ENCODE results near the gene NDN. TPM values are rescaled to one million over a fixed set of nuclear protein-coding genes. Genes with fewer than 3 reads are reported as not detected.

The NDN gene
- total RNA-seq, 3 donors from 2014 or later, result 39.2 to 105 (median 41.6) TPM

DNA sequence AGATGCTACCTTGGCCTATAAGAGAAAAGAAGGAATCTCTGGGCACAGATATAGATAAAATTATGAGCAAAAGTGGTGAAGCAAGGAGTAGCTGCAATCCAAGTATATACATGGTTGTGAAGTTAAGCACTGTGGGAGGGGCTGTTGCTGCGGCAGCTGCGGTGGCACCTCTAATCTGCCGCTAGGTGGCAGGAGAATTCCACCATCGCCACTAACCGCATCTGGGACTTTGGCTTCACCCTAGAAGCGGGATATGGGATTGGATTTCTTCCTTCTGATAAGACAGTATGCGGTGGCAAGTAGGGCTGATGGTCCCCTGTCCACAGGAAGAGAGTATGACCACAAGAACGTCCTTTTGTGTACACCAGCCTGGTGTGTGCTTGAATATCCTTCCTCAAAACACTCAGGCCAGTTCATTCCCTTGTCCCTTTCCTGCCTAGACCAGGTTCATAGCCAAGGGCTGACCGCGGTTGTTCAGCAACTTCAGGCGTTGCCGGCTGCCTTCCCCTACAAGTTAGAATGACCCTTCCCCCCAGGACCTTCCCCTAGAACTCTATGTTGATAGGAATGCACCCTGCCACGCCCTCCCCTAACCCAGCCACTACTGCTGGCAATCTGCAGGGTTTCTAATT lies 44.6 kb downstream of the NDN start:
- Histone ChIP-seq H3K27ac (no peak overlapping the region), H3K27me3 (peaks cover 0 to 16% of the 10 kb centered on the region in 2 donors), H3K4me1 (no peaks in the 10 kb centered on the region), H3K4me3 (no peak overlapping the region), H3K9me3 (no peaks in the 10 kb centered on the region), H3K36me3 (no peaks in the 10 kb centered on the region)
- peak in 2 of 3 donors; percentile 54 to 75 for TF ChIP-seq CTCF (IDR thresholded peaks at IDR 0.05)
- no peak for TF ChIP-seq POLR2AphosphoS5 (IDR thresholded peaks at IDR 0.05)
- intact Hi-C loops (cut with DNase I; ENCODE audit: low total_unique reads), result no loop called here
- no peak for DNase-seq (ENCODE audit: low spot score in 2 of 2)

Other genes with a start within 250 kb of the NDN start
- not detected for gene GOLGA6L2, start 240.1 kb downstream of the NDN start, total RNA-seq
- gene MKRN3, start 121.6 kb downstream of the NDN start, total RNA-seq, result under 1 TPM in 2 of 3 donors, not detected in 1; 0.16 to 0.98 TPM
- gene MAGEL2, start 39.4 kb downstream of the NDN start, total RNA-seq, result under 1 TPM; 0.15 to 0.33 (median 0.16) TPM

All from breast epithelium (tissue), 4 donors.